ENCODE results near the gene PARD3B.

- TF ChIP-seq POLR2A (IDR thresholded peaks at IDR 0.05; ENCODE audit: low read depth, low read length) (no peak), TAF1 (IDR thresholded peaks at IDR 0.05; ENCODE audit: low read depth, low read length) (no peak)
Measured at GRCh38 chr2:204544961-204545860, at the start of gene PARD3B.

Data from GM12891 (cell line).